ENCODE measurements around the gene PALD1.

GRCh38 chr10:70550459-70550858 lies 71.9 kb downstream of the PALD1 start:
- TF ChIP-seq SUZ12 (IDR thresholded peaks at IDR 0.05) (no peak), FOXA1 (IDR thresholded peaks at IDR 0.05) (no peak), L3MBTL2 (conservative IDR thresholded peaks at IDR 0.05) (no peak), SP1 (IDR thresholded peaks at IDR 0.05) (no peak), ELF4 (IDR thresholded peaks at IDR 0.05) (no peak), NFRKB (IDR thresholded peaks at IDR 0.05) (no peak)

All from HEK293T (cell line).